Measurements from ENCODE around the gene SLC9A3.

The SLC9A3 gene

DNA sequence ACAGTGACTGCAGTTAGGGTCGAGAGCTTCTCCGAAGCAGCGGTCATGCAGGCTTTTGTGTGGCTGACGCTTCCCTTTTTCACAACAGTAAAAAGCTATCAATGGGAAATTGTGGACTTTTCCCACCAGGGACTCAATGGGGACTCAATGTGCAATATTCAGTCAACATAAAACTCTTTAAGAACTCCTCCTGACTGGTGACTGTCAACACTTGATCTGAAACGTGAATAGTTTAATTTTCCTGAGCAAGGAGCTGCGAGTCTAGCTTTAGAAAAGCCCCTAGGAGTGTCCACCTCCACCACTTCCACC is 52.5 kb downstream of the SLC9A3 start:
- no peaks in the 10 kb centered on the region for H3K79me2 ChIP-seq (ENCODE audit: control insufficient read depth, insufficient read depth, low read length)
- H3K27ac ChIP-seq (ENCODE audit: low read depth, low read length) = no peak overlapping the region
- H2BK5ac ChIP-seq (ENCODE audit: low read length) = no peak overlapping the region
- no peak overlapping the region for H3K4ac ChIP-seq (ENCODE audit: low read depth, low read length)
- no peaks in the 10 kb centered on the region for H3K79me1 ChIP-seq (ENCODE audit: low read length)
- WGBS (ENCODE audit: extremely low coverage, insufficient coverage, low lambda C conversion rate) = no CpG with 5 or more reads among the region's 6 CpGs
- peak overlapping the region; percentile 89 for H3K9ac ChIP-seq (ENCODE audit: low read length)
- H3K27me3 ChIP-seq (ENCODE audit: insufficient read depth, low read length, poor library complexity) = peaks cover 17% of the 10 kb centered on the region
- H2BK15ac ChIP-seq (replicated peaks; ENCODE audit: low read depth) = no peak overlapping the region
- H4K5ac ChIP-seq (ENCODE audit: low read length) = no peak overlapping the region
- H2BK120ac ChIP-seq (ENCODE audit: low read depth, low read length) = no peak overlapping the region
- H3K23ac ChIP-seq (ENCODE audit: low read length) = no peak overlapping the region
- H3K4me1 ChIP-seq (ENCODE audit: control insufficient read depth, low read depth, low read length) = no peaks in the 10 kb centered on the region
- H3K4me3 ChIP-seq (ENCODE audit: low read length) = no peak overlapping the region
- no peak overlapping the region for H3K4me2 ChIP-seq (ENCODE audit: low read length)
- H3K18ac ChIP-seq (ENCODE audit: low read length) = no peak overlapping the region
- no peak overlapping the region for H2AK5ac ChIP-seq (ENCODE audit: low read length)
- no peaks in the 10 kb centered on the region for H3K36me3 ChIP-seq (ENCODE audit: control insufficient read depth, insufficient read depth, low read length)
- no peak for DNase-seq
- H3K56ac ChIP-seq (ENCODE audit: low read length) = peak overlapping the region; percentile 93
- H4K8ac ChIP-seq (ENCODE audit: low read depth, low read length) = no peak overlapping the region

GRCh38 chr5:470961-471749 is 53.1 kb downstream of the SLC9A3 start:
- peaks cover 16% of the 10 kb centered on the region for H3K27me3 ChIP-seq (ENCODE audit: insufficient read depth, low read length, poor library complexity)
- no peak overlapping the region for H2AK5ac ChIP-seq (ENCODE audit: low read length)
- H3K36me3 ChIP-seq (ENCODE audit: control insufficient read depth, insufficient read depth, low read length) = no peaks in the 10 kb centered on the region
- H4K8ac ChIP-seq (ENCODE audit: low read depth, low read length) = no peak overlapping the region
- no peak overlapping the region for H2BK15ac ChIP-seq (replicated peaks; ENCODE audit: low read depth)
- H3K27ac ChIP-seq (ENCODE audit: low read depth, low read length) = no peak overlapping the region
- H2BK120ac ChIP-seq (ENCODE audit: low read depth, low read length) = no peak overlapping the region
- H3K56ac ChIP-seq (ENCODE audit: low read length) = no peak overlapping the region
- WGBS (ENCODE audit: extremely low coverage, insufficient coverage, low lambda C conversion rate) = no CpG with 5 or more reads among the region's 31 CpGs
- H3K4me2 ChIP-seq (ENCODE audit: low read length) = no peak overlapping the region
- no peaks in the 10 kb centered on the region for H3K4me1 ChIP-seq (ENCODE audit: control insufficient read depth, low read depth, low read length)
- no peak for DNase-seq
- H3K9ac ChIP-seq (ENCODE audit: low read length) = peak overlapping the region; percentile 14
- no peaks in the 10 kb centered on the region for H3K79me2 ChIP-seq (ENCODE audit: control insufficient read depth, insufficient read depth, low read length)
- H3K23ac ChIP-seq (ENCODE audit: low read length) = no peak overlapping the region
- no peaks in the 10 kb centered on the region for H3K79me1 ChIP-seq (ENCODE audit: low read length)
- no peak overlapping the region for H2BK5ac ChIP-seq (ENCODE audit: low read length)
- no peak overlapping the region for H3K4me3 ChIP-seq (ENCODE audit: low read length)
- H3K4ac ChIP-seq (ENCODE audit: low read depth, low read length) = no peak overlapping the region
- no peak overlapping the region for H3K18ac ChIP-seq (ENCODE audit: low read length)
- H4K5ac ChIP-seq (ENCODE audit: low read length) = no peak overlapping the region

DNA sequence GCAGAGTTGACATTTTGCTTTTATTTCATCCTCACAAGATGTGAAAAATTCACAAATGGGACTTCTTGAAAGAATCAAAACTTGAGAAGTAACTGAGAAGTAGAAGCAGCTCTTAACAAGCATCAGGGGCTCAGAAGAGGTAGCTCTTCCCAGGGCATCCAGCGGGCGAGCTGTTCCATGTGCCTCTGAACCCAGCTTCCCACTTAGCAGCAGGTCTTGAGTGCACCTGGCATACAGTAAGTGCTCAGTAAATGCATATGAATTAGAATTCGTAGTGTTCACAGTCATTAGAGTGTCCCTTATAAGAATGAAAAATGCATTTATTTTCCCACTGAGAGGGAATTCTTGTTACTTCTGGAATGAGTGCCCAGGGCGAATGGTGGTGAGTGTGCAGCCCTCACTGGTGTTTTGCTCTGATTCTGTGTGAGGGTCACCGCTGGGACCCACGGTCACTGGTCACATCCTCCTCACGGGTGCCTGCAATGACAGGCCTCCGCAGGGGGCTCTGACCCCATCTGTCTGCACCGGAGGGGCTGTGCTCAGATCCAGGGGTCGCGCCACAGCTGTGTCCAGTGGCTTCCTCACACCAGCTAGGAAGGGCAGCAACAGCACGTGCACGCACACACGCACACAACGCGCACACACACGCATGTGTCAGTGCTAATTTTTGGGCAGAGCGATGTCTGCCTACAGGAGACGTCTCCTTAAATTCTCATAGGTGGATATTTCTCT is 54.3 kb downstream of the SLC9A3 start:
- Histone ChIP-seq H3K18ac (ENCODE audit: low read length) (no peak overlapping the region), H3K79me1 (ENCODE audit: low read length) (no peaks in the 10 kb centered on the region), H3K4ac (ENCODE audit: low read depth, low read length) (no peak overlapping the region), H3K23ac (ENCODE audit: low read length) (no peak overlapping the region), H2AK5ac (ENCODE audit: low read length) (no peak overlapping the region), H3K56ac (ENCODE audit: low read length) (no peak overlapping the region), H2BK5ac (ENCODE audit: low read length) (no peak overlapping the region), H3K27ac (ENCODE audit: low read depth, low read length) (no peak overlapping the region), H2BK120ac (ENCODE audit: low read depth, low read length) (no peak overlapping the region), H4K5ac (ENCODE audit: low read length) (no peak overlapping the region), H3K27me3 (ENCODE audit: insufficient read depth, low read length, poor library complexity) (peaks cover 4% of the 10 kb centered on the region), H3K36me3 (ENCODE audit: control insufficient read depth, insufficient read depth, low read length) (no peaks in the 10 kb centered on the region), H3K9ac (ENCODE audit: low read length) (no peak overlapping the region), H3K4me1 (ENCODE audit: control insufficient read depth, low read depth, low read length) (no peaks in the 10 kb centered on the region), H3K79me2 (ENCODE audit: control insufficient read depth, insufficient read depth, low read length) (no peaks in the 10 kb centered on the region), H2BK15ac (replicated peaks; ENCODE audit: low read depth) (no peak overlapping the region), H3K4me3 (ENCODE audit: low read length) (no peak overlapping the region), H3K4me2 (ENCODE audit: low read length) (no peak overlapping the region), H4K8ac (ENCODE audit: low read depth, low read length) (no peak overlapping the region)
- DNase-seq = no peak
- no CpG with 5 or more reads among the region's 19 CpGs for WGBS (ENCODE audit: extremely low coverage, insufficient coverage, low lambda C conversion rate)

DNA sequence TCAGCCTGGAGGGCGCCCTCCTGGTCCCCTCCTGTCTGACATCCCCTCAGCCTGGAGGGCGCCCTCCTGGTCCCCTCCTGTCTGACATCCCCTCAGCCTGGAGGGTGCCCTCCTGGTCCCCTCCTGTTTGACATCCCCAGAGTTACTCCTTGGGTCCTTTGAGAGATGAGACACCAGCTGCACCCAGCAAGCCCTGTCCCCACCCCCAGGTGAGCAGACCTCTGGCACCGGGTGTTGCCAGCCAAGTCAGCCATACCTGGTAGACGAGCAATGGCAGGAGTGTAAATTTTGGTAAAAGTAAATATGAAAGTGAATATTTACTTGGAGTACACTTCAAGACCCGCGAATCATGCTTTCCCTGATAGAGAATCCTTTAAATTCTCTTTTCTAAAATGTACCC is 55.8 kb downstream of the SLC9A3 start:
- no peak overlapping the region for H4K5ac ChIP-seq (ENCODE audit: low read length)
- no peak overlapping the region for H3K27ac ChIP-seq (ENCODE audit: low read depth, low read length)
- no peak overlapping the region for H3K9ac ChIP-seq (ENCODE audit: low read length)
- no peak overlapping the region for H2AK5ac ChIP-seq (ENCODE audit: low read length)
- no peaks in the 10 kb centered on the region for H3K79me1 ChIP-seq (ENCODE audit: low read length)
- H3K18ac ChIP-seq (ENCODE audit: low read length) = no peak overlapping the region
- no peak overlapping the region for H2BK5ac ChIP-seq (ENCODE audit: low read length)
- H2BK120ac ChIP-seq (ENCODE audit: low read depth, low read length) = no peak overlapping the region
- H3K4ac ChIP-seq (ENCODE audit: low read depth, low read length) = no peak overlapping the region
- H3K4me1 ChIP-seq (ENCODE audit: control insufficient read depth, low read depth, low read length) = no peaks in the 10 kb centered on the region
- H3K4me3 ChIP-seq (ENCODE audit: low read length) = no peak overlapping the region
- H3K4me2 ChIP-seq (ENCODE audit: low read length) = no peak overlapping the region
- no peak overlapping the region for H2BK15ac ChIP-seq (replicated peaks; ENCODE audit: low read depth)
- no CpG with 5 or more reads among the region's 6 CpGs for WGBS (ENCODE audit: extremely low coverage, insufficient coverage, low lambda C conversion rate)
- no peak for DNase-seq
- H3K56ac ChIP-seq (ENCODE audit: low read length) = no peak overlapping the region
- no peaks in the 10 kb centered on the region for H3K27me3 ChIP-seq (ENCODE audit: insufficient read depth, low read length, poor library complexity)
- H4K8ac ChIP-seq (ENCODE audit: low read depth, low read length) = no peak overlapping the region
- H3K36me3 ChIP-seq (ENCODE audit: control insufficient read depth, insufficient read depth, low read length) = no peaks in the 10 kb centered on the region
- no peaks in the 10 kb centered on the region for H3K79me2 ChIP-seq (ENCODE audit: control insufficient read depth, insufficient read depth, low read length)
- no peak overlapping the region for H3K23ac ChIP-seq (ENCODE audit: low read length)

- DNase-seq = no peak
- Histone ChIP-seq H3K27me3 (ENCODE audit: insufficient read depth, low read length, poor library complexity) (no peaks in the 10 kb centered on the region), H3K27ac (ENCODE audit: low read depth, low read length) (no peak overlapping the region), H2BK15ac (replicated peaks; ENCODE audit: low read depth) (no peak overlapping the region), H3K9ac (ENCODE audit: low read length) (no peak overlapping the region), H4K8ac (ENCODE audit: low read depth, low read length) (no peak overlapping the region), H3K36me3 (ENCODE audit: control insufficient read depth, insufficient read depth, low read length) (no peaks in the 10 kb centered on the region), H3K4me2 (ENCODE audit: low read length) (no peak overlapping the region), H3K23ac (ENCODE audit: low read length) (no peak overlapping the region), H3K56ac (ENCODE audit: low read length) (no peak overlapping the region), H3K18ac (ENCODE audit: low read length) (no peak overlapping the region), H4K5ac (ENCODE audit: low read length) (no peak overlapping the region), H2BK5ac (ENCODE audit: low read length) (no peak overlapping the region), H2AK5ac (ENCODE audit: low read length) (no peak overlapping the region), H3K4me3 (ENCODE audit: low read length) (no peak overlapping the region), H3K79me2 (ENCODE audit: control insufficient read depth, insufficient read depth, low read length) (no peaks in the 10 kb centered on the region), H3K79me1 (ENCODE audit: low read length) (no peaks in the 10 kb centered on the region), H3K4ac (ENCODE audit: low read depth, low read length) (no peak overlapping the region), H3K4me1 (ENCODE audit: control insufficient read depth, low read depth, low read length) (no peaks in the 10 kb centered on the region), H2BK120ac (ENCODE audit: low read depth, low read length) (no peak overlapping the region)
- no CpG with 5 or more reads among the region's 30 CpGs for WGBS (ENCODE audit: extremely low coverage, insufficient coverage, low lambda C conversion rate)
Observed at GRCh38 chr5:466661-467310, 57.5 kb downstream of the SLC9A3 start.
